NCI-H2171 treated with DMSO at 0.1 percent for 48 hours (cell line): ENCODE measurements around the gene MMP28.

ENCODE experiments used
- DNase-seq: peaks from one replicate; lab custom pipeline; 2025; lab: John Stamatoyannopoulos, UW

MMP28 gene

GRCh38 chr17:35742896-35743477, 52.5 kb downstream of the MMP28 start:
- no peak for DNase-seq

- DNase-seq = no peak
These were observed 52.9 kb downstream of the MMP28 start for GRCh38 chr17:35742496-35742895.

- DNase-seq = no peak
These were observed 54.2 kb downstream of the MMP28 start for GRCh38 chr17:35740997-35741931.

- no peak for DNase-seq
These were observed 55.2 kb downstream of the MMP28 start for GRCh38 chr17:35740216-35740615.

GRCh38 chr17:35738519-35739133, 56.8 kb downstream of the MMP28 start:
- DNase-seq = no peak

- DNase-seq = no peak
These were observed 59.2 kb downstream of the MMP28 start for GRCh38 chr17:35736236-35736635.

GRCh38 chr17:35735036-35735805, 60.2 kb downstream of the MMP28 start:
- no peak for DNase-seq

GRCh38 chr17:35734396-35734795, 61.0 kb downstream of the MMP28 start:
- no peak for DNase-seq

- DNase-seq = peak; percentile 28
These were observed 62.1 kb downstream of the MMP28 start for GRCh38 chr17:35733366-35733765.

- DNase-seq = no peak
These were observed 62.7 kb downstream of the MMP28 start for GRCh38 chr17:35732806-35733136.

GRCh38 chr17:35731917-35732805, 63.3 kb downstream of the MMP28 start:
- DNase-seq = peak; percentile 13

- DNase-seq = peak; percentile 46
These were observed 64.1 kb downstream of the MMP28 start, which contains the start of gene RASL10B for GRCh38 chr17:35731239-35731916. Gene RASL10B, plus strand, starts transcription at chr17:35731639. Its CDS starts 3,546 bp downstream, at chr17:35735185.

GRCh38 chr17:35730400-35731005, 64.9 kb downstream of the MMP28 start:
- no peak for DNase-seq

GRCh38 chr17:35729405-35729833, 66.0 kb downstream of the MMP28 start:
- peak; percentile 39 for DNase-seq

GRCh38 chr17:35728551-35728950, 66.9 kb downstream of the MMP28 start:
- DNase-seq = no peak

- no peak for DNase-seq
These were observed 67.8 kb downstream of the MMP28 start for GRCh38 chr17:35727635-35728034.

- peak; percentile 63 for DNase-seq
These were observed 68.4 kb downstream of the MMP28 start for GRCh38 chr17:35726953-35727460.

- peak; percentile 68 for DNase-seq
These were observed 69.1 kb downstream of the MMP28 start for GRCh38 chr17:35726127-35726952.

- DNase-seq = no peak
These were observed 69.7 kb downstream of the MMP28 start for GRCh38 chr17:35725802-35726126.
